Stomach (tissue), 9 donors: ENCODE measurements around the gene ISG15. TPM values are rescaled to one million over a fixed set of nuclear protein-coding genes. Genes with fewer than 3 reads are reported as not detected.

Experiments used
- DNase-seq, 2 donors: peaks; one replicate each; pipeline versions ENCODE4 v3.0.0 to v3.0.0-alpha.2; 2013 to 2019
- H3K27ac ChIP-seq, 5 donors: fragments of 200-600 bp in 4 of 5; sonication (generic) in 4 of 5; one replicate each; pipeline ENCODE4 v1.5.1; 2013 to 2019; ENCODE audit warnings: mild to moderate bottlenecking in 1 of 5, moderate library complexity in 1 of 5
- H3K27me3 ChIP-seq, 3 donors: fragments of 200-600 bp; sonication (generic); one replicate each; pipeline ENCODE4 v1.5.1; 2017 to 2019; ENCODE audit warnings: mixed run types in 1 of 3
- H3K36me3 ChIP-seq, 4 donors: fragments of 200-600 bp; sonication (generic); 1 replicate in 3 of 4; 2 replicates in 1 of 4; pipeline ENCODE4 v1.5.1; 2016 to 2019
- H3K4me1 ChIP-seq, 4 donors: fragments of 200-600 bp; sonication (generic); one replicate each; pipeline ENCODE4 v1.5.1; 2016 to 2019
- H3K4me3 ChIP-seq, 4 donors: fragments of 200-600 bp; sonication (generic) in 3 of 4; one replicate each; pipeline ENCODE4 v1.5.1; 2016 to 2019; ENCODE audit warnings: mild to moderate bottlenecking in 1 of 4
- H3K9me3 ChIP-seq, 4 donors: fragments of 200-600 bp; sonication (generic); one replicate each; pipeline ENCODE4 v1.5.1; 2016 to 2019
- CTCF ChIP-seq, 7 experiments: fragments of 450-650 bp in 4 of 7; fragments of 200-600 bp in 3 of 7; sonication (generic) in 3 of 7; IDR thresholded peaks; one replicate each; pipeline ENCODE4 v1.5.1; 2016 to 2019; ENCODE audit warnings: antibody characterized with exemption in 7 of 7, control low read depth in 2 of 7, mild to moderate bottlenecking in 1 of 7
- EP300 ChIP-seq: sonication (generic); formaldehyde crosslinking; IDR thresholded peaks from one replicate; pipeline ENCODE4 v1.6.1; 2017; ENCODE audit warnings: antibody characterized with exemption
- POLR2A ChIP-seq, 4 donors: fragments of 450-650 bp; IDR thresholded peaks; one replicate each; pipeline ENCODE4 v1.6.1; 2016; ENCODE audit warnings: antibody characterized with exemption in 4 of 4, control low read depth in 2 of 4, mild to moderate bottlenecking in 1 of 4, moderate library complexity in 1 of 4
- POLR2AphosphoS5 ChIP-seq, 3 donors: sonication (generic); formaldehyde crosslinking; IDR thresholded peaks; one replicate each; pipeline ENCODE4 v1.6.1; 2016; ENCODE audit warnings: antibody characterized with exemption in 3 of 3
- WGBS, 5 donors: extraction: QIAGEN DNeasy Blood & Tissue Kit in 3 of 5; methylation state at CpG; one replicate each; pipeline versions ENCODE4 v1.1.5 to v1.1.7; 2013 to 2018; 5-methylcytosine and 5-hydroxymethylcytosine counted together
- intact Hi-C: fragments of 100-400 bp; cut with DNase I; formaldehyde crosslinking; loops from one replicate; pipeline ENCODE4 v1.15.1; 2023; ENCODE audit warnings: low total_unique reads
- polyA plus RNA-seq, 3 donors: library from polyadenylated mRNA; stranded (reverse); fragments of 200-250 nt; gene quantifications; one replicate each; pipeline ENCODE4 v1.2.3, GENCODE V29; 2013
- total RNA-seq, 5 donors: library from RNA; depleted of rRNA; stranded (reverse); fragments of >200 nt; gene quantifications; one replicate each; pipeline versions ENCODE4 v1.1.0 to v1.2.3, GENCODE V29; 2014 to 2016
- donor health status: healthy with polysubstance abuse.
- donor health status: Bipolar disorder and iron deficiency.
- donor health status: healthy.

Gene ISG15
- total and polyA plus RNA-seq, 8 donors, result 16.3 to 105 (median 49.1) TPM

- no peak for DNase-seq
- Histone ChIP-seq H3K4me3 (no peak overlapping the region), H3K9me3 (no peaks in the 10 kb centered on the region), H3K27ac (no peak overlapping the region), H3K36me3 (no peaks in the 10 kb centered on the region), H3K27me3 (peaks cover 0 to 72% (median 40%) of the 10 kb centered on the region in 3 donors), H3K4me1 (peaks cover 7 to 19% (median 14%) of the 10 kb centered on the region in 4 donors)
- 87 to 90% (median 88%) methylated on average over 34 to 60 of the region's 60 CpGs for WGBS, 5 donors
- TF ChIP-seq POLR2AphosphoS5 (IDR thresholded peaks at IDR 0.05) (no peak), CTCF (IDR thresholded peaks at IDR 0.05) (no peak), EP300 (no peak), POLR2A (IDR thresholded peaks at IDR 0.05) (no peak)
- intact Hi-C loops, result loop anchor here (5.0 kb wide), 1 partner anchor 73 kb away; no protein-coding TSS in a partner anchor
These were observed 34.2 kb upstream of the ISG15 start for GRCh38 chr1:978835-979743.

- intact Hi-C loops, result loop anchor here (5.0 kb wide), 2 partner anchors 73 to 83 kb away; no protein-coding TSS in a partner anchor
- no peak for TF ChIP-seq POLR2A (IDR thresholded peaks at IDR 0.05)
- no peak for TF ChIP-seq POLR2AphosphoS5 (IDR thresholded peaks at IDR 0.05)
- TF ChIP-seq EP300, result no peak
- no peak for TF ChIP-seq CTCF (IDR thresholded peaks at IDR 0.05)
- H3K4me1 ChIP-seq, result peaks cover 7 to 23% (median 16%) of the 10 kb centered on the region in 4 donors
- no peaks in the 10 kb centered on the region for H3K9me3 ChIP-seq
- peaks cover 0 to 72% (median 36%) of the 10 kb centered on the region in 3 donors for H3K27me3 ChIP-seq
- no peak overlapping the region for H3K4me3 ChIP-seq
- 85 to 95% (median 92%) methylated on average over 5 to 9 of the region's 9 CpGs for WGBS, 5 donors
- H3K27ac ChIP-seq, result no peak overlapping the region
- DNase-seq, result no peak
- no peaks in the 10 kb centered on the region for H3K36me3 ChIP-seq
These were observed 33.6 kb upstream of the ISG15 start for GRCh38 chr1:979744-980072.

- intact Hi-C loops, result loop anchor here (5.0 kb wide), 1 partner anchor 82 kb away; no protein-coding TSS in a partner anchor
- Histone ChIP-seq H3K4me3 (no peak overlapping the region), H3K9me3 (no peaks in the 10 kb centered on the region), H3K27me3 (peaks cover 0 to 72% (median 40%) of the 10 kb centered on the region in 3 donors), H3K4me1 (peaks cover 7 to 21% (median 16%) of the 10 kb centered on the region in 4 donors), H3K27ac (no peak overlapping the region), H3K36me3 (no peaks in the 10 kb centered on the region)
- DNase-seq, result no peak
- TF ChIP-seq EP300 (no peak), POLR2A (IDR thresholded peaks at IDR 0.05) (no peak), CTCF (IDR thresholded peaks at IDR 0.05) (no peak), POLR2AphosphoS5 (IDR thresholded peaks at IDR 0.05) (no peak)
- WGBS, 5 donors, result 70 to 81% (median 75%) methylated on average over 8 to 13 of the region's 13 CpGs
These were observed 33.1 kb upstream of the ISG15 start for GRCh38 chr1:980137-980571.

- Histone ChIP-seq H3K27me3 (peaks cover 0 to 72% (median 38%) of the 10 kb centered on the region in 3 donors), H3K27ac (no peak overlapping the region), H3K36me3 (no peaks in the 10 kb centered on the region), H3K9me3 (no peaks in the 10 kb centered on the region), H3K4me1 (peaks cover 6 to 15% (median 11%) of the 10 kb centered on the region in 4 donors), H3K4me3 (no peak overlapping the region)
- TF ChIP-seq EP300 (no peak), CTCF (IDR thresholded peaks at IDR 0.05) (no peak), POLR2AphosphoS5 (IDR thresholded peaks at IDR 0.05) (no peak), POLR2A (IDR thresholded peaks at IDR 0.05) (no peak)
- 62 to 69% (median 63%) methylated on average over 25 to 35 of the region's 35 CpGs for WGBS, 5 donors
- DNase-seq, result no peak
- intact Hi-C loops, result loop anchor here (5.0 kb wide), 1 partner anchor 82 kb away; no protein-coding TSS in a partner anchor
These were observed 32.5 kb upstream of the ISG15 start for GRCh38 chr1:980602-981395.
